K562 (cell line): ENCODE results near the gene MYO3B. TPM values are rescaled to one million over a fixed set of nuclear protein-coding genes. Genes with fewer than 3 reads are reported as not detected.

Experiments
- ATAC-seq: fragments of 200-7000 bp; cut with Tn5 transposase; 3 replicates; pipeline ENCODE4 v1.9.1; 2020; ENCODE audit warnings: moderate library complexity
- BruUV-seq: library from RNA; stranded (reverse); fragments of 400-500 nt; replicated peaks from 2 replicates; lab custom pipeline; 2021; lab: Mats Ljungman, UMichigan
- CTCF ChIA-PET: fragments of 300-600 bp; formaldehyde crosslinking; extraction: SDS; loops from one replicate; lab custom pipeline; 2021; ENCODE audit warnings: low intra/inter-chr PET ratio; lab: Yijun Ruan, JAX
- POLR2A ChIA-PET: fragments of 300-600, 350-650 bp; sonication (Branson Sonifier 250); formaldehyde crosslinking; extraction: SDS; loops from one replicate; lab custom pipeline; 2021; ENCODE audit warnings: antibody characterized with exemption, inconsistent platforms; lab: Yijun Ruan, JAX
- DNase-seq, 4 experiments: peaks; one replicate each; pipeline versions ENCODE4 v3.0.0 to v3.0.0-alpha.2; 2011 to 2018; ENCODE audit warnings: low spot score in 3 of 4, mixed read lengths in 3 of 4; ENCODE audit errors: extremely low read depth in 1 of 4
- FAIRE-seq: peaks from 2 replicates; lab custom pipeline; 2011; peaks lifted over from hg19 to GRCh38; lab: Jason Lieb, UNC
- H2AFZ ChIP-seq: 2 replicates; pipeline ENCODE4 v1.6.0; 2011; ENCODE audit warnings: low read depth, low read length, control low read depth, inconsistent platforms
- H3K27ac ChIP-seq: fragments of 200-600 bp; 3 replicates; pipeline ENCODE4 v1.8.0; 2011; ENCODE audit warnings: low read depth, mild to moderate bottlenecking, control low read depth, inconsistent platforms, low read length, moderate library complexity, mixed read lengths; ENCODE audit errors: extremely low read depth
- H3K27me3 ChIP-seq, 2 experiments: fragments of 300-600 bp in 1 of 2; 2 replicates in 1 of 2; 3 replicates in 1 of 2; pipeline versions ENCODE4 v1.6.0 to v1.8.0; 2011; ENCODE audit warnings: inconsistent platforms in 2 of 2, low read length in 2 of 2, mild to moderate bottlenecking in 1 of 2, mixed read lengths in 1 of 2, moderate library complexity in 1 of 2; ENCODE audit not compliant: control insufficient read depth in 2 of 2, insufficient read depth in 2 of 2
- H3K36me3 ChIP-seq: fragments of 300-600 bp; 3 replicates; pipeline ENCODE4 v1.8.0; 2011; ENCODE audit warnings: mild to moderate bottlenecking, low read length, inconsistent platforms; ENCODE audit not compliant: control insufficient read depth, insufficient read depth
- H3K4me1 ChIP-seq, 2 experiments: fragments of 200-600 bp in 1 of 2; replicated peaks in 1 of 2; 2 replicates in 1 of 2; 3 replicates in 1 of 2; pipeline versions ENCODE4 v1.5.1 to v1.8.0; 2011; ENCODE audit warnings: inconsistent platforms in 2 of 2, low read length in 2 of 2, mild to moderate bottlenecking in 1 of 2, mixed read lengths in 1 of 2, moderate library complexity in 1 of 2; ENCODE audit not compliant: control insufficient read depth in 2 of 2, insufficient read depth in 2 of 2
- H3K4me2 ChIP-seq: 2 replicates; pipeline ENCODE4 v1.6.1; 2011; ENCODE audit warnings: low read length, control low read depth, inconsistent platforms, mixed read lengths; ENCODE audit not compliant: insufficient read depth
- H3K4me3 ChIP-seq: fragments of 200-600 bp; sonication (generic), shearing (Covaris generic); 2 replicates; pipeline ENCODE4 v1.5.1; 2016; ENCODE audit warnings: control low read depth, inconsistent platforms
- H3K79me2 ChIP-seq: fragments of 200-600 bp; 3 replicates; pipeline ENCODE4 v1.8.0; 2011; ENCODE audit warnings: low read length, inconsistent platforms; ENCODE audit not compliant: control insufficient read depth, insufficient read depth
- H3K9ac ChIP-seq, 2 experiments: 2 replicates each; pipeline versions ENCODE4 v1.6.0 to v1.6.1; 2011; ENCODE audit warnings: low read depth in 2 of 2, low read length in 2 of 2, control low read depth in 1 of 2, inconsistent platforms in 1 of 2, mild to moderate bottlenecking in 1 of 2, mixed read lengths in 1 of 2; ENCODE audit not compliant: insufficient read depth in 1 of 2
- H3K9me1 ChIP-seq: one replicate; pipeline ENCODE4 v1.6.0; 2011; ENCODE audit warnings: inconsistent platforms, mild to moderate bottlenecking, low read length, moderate library complexity; ENCODE audit not compliant: control insufficient read depth, insufficient read depth
- H3K9me3 ChIP-seq: replicated peaks from 2 replicates; pipeline ENCODE4 v1.5.1; 2011; ENCODE audit warnings: low read depth, low read length, inconsistent platforms; ENCODE audit not compliant: control insufficient read depth, insufficient read depth
- H4K20me1 ChIP-seq: replicated peaks from 2 replicates; pipeline ENCODE4 v1.6.1; 2011; ENCODE audit warnings: low read length, inconsistent platforms, mixed read lengths; ENCODE audit not compliant: control insufficient read depth, insufficient read depth
- HMG20A ChIP-seq: fragments of 450-650 bp; formaldehyde crosslinking; conservative IDR thresholded peaks from 2 replicates; pipeline ENCODE4 v1.4.0; 2020; ENCODE audit warnings: mild to moderate bottlenecking, mixed read lengths
- MTA1 ChIP-seq: fragments of 450-650 bp; IDR thresholded peaks from 2 replicates; pipeline ENCODE4 v1.6.1; 2017; ENCODE audit warnings: borderline replicate concordance
- NELFE ChIP-seq: IDR thresholded peaks from 2 replicates; pipeline ENCODE4 v1.6.1; 2011; ENCODE audit warnings: mild to moderate bottlenecking; ENCODE audit not compliant: insufficient read depth, insufficient read length
- NFE2L1 ChIP-seq: fragments of 450-650 bp; IDR thresholded peaks from 2 replicates; pipeline ENCODE4 v1.6.1; 2016; ENCODE audit warnings: missing genetic modification characterization, low read depth, mild to moderate bottlenecking, missing compliant biosample characterization, moderate library complexity, borderline replicate concordance
- RBM34 ChIP-seq: fragments of 200-400 bp; formaldehyde crosslinking; IDR thresholded peaks from 2 replicates; pipeline ENCODE4 v1.6.1; 2018; ENCODE audit warnings: low read length, borderline replicate concordance; ENCODE audit not compliant: insufficient read depth
- ZFP30 ChIP-seq: fragments of 250-450 bp; sonication (Bioruptor Pico); IDR thresholded peaks from 2 replicates; pipeline ENCODE4 v1.8.0; 2022; ENCODE audit warnings: moderate library complexity, mild to moderate bottlenecking, inconsistent platforms, borderline replicate concordance
- WGBS: fragments of 100-300 bp; shearing (Covaris generic); methylation state at CpG from one replicate; pipeline ENCODE4 v1.1.6; 2016; ENCODE audit warnings: low coverage, mixed read lengths; ENCODE audit not compliant: insufficient coverage; ENCODE audit errors: missing lambda C conversion rate; 5-methylcytosine and 5-hydroxymethylcytosine counted together
- in situ Hi-C: fragments of 300-500 bp; cut with MboI; formaldehyde crosslinking; loops from 4 replicates; pipeline ENCODE4 v1.15.0; 2018; ENCODE audit warnings: inconsistent platforms, mixed read lengths
- intact Hi-C: fragments of 100-400 bp; cut with micrococcal nuclease; formaldehyde crosslinking; loops from 2 replicates; pipeline ENCODE4 v1.14.2; 2022
- polyA plus RNA-seq, 8 experiments: library from polyadenylated mRNA; depleted of rRNA in 4 of 8; stranded (reverse) in 5 of 8; unstranded in 3 of 8; fragments of >200 nt; fragmentation: Nextera tagmentation in 2 of 8; fragmentation: Illumina TruSeq in 1 of 8; extraction: Ambion mirVana in 2 of 8; extraction: Trizol in 1 of 8; gene quantifications; 2 replicates each; pipeline versions ENCODE4 v1.2.1 to v1.2.3, GENCODE V29; 2011 to 2014; ENCODE audit warnings: inconsistent platforms in 1 of 8, missing spikeins in 1 of 8
- total RNA-seq, 7 experiments: library from RNA; depleted of rRNA in 6 of 7; stranded (reverse); fragments of >200 nt in 6 of 7; fragmentation: Illumina TruSeq in 2 of 7; extraction: Trizol in 2 of 7; gene quantifications; 2 replicates each; pipeline versions ENCODE4 v1.2.1 to v1.2.3, GENCODE V29; 2011 to 2021; ENCODE audit warnings: low replicate concordance in 1 of 7
- TF ChIP-seq, protein P1 (sequence below): fragments of 250-450 bp; sonication (Bioruptor Pico); IDR thresholded peaks from 2 replicates; pipeline ENCODE4 v1.8.0; 2021; ENCODE audit warnings: moderate library complexity, mild to moderate bottlenecking, inconsistent platforms

Gene MYO3B
- total and polyA plus RNA-seq, 9 of the 15 experiments (the other 6 are each of a cell fraction or from before 2014, with no cell fraction given) = 2.7 to 6.5 (median 3.6) TPM

DNA sequence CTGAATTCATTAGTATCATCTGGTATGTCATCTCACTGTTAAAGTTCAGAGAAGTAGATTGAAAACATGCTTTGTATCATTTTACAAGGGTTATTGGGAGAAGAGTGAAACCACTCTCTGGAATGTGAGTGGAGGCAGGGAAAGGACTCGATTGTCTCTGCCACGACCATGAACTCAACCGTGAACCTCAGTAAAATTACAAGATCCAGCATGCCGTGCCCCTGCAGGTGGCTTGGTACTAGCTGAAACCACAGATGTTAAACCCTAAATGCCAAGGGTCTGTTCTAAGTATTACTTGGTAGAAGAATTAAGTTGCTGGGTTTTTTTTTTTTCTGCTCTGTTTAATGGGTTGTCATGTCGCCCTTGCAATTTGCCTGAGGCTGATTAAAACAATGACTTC is 197.2 kb downstream of the MYO3B start:
- H3K27ac ChIP-seq = no peak overlapping the region
- H3K9ac ChIP-seq = no peak overlapping the region
- H3K4me2 ChIP-seq = no peak overlapping the region
- no peaks in the 10 kb centered on the region for H3K9me1 ChIP-seq
- TF ChIP-seq, protein P1, sequence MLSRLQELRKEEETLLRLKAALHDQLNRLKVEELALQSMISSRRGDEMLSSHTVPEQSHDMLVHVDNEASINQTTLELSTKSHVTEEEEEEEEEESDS (CRISPR knock-in tag) = no peak
- TF ChIP-seq HMG20A (CRISPR knock-in tag) = no peak
- TF ChIP-seq ZFP30 (CRISPR knock-in tag) = no peak
- no peak for TF ChIP-seq NELFE
- no peak for TF ChIP-seq RBM34
- TF ChIP-seq MTA1 = no peak
- no peak for TF ChIP-seq NFE2L1
- TF ChIP-seq, all 486 proteins: peak for 0
- H3K9me3 ChIP-seq = no peaks in the 10 kb centered on the region
- no peaks in the 10 kb centered on the region for H3K36me3 ChIP-seq
- ChIA-PET CTCF (no interaction called here), POLR2A (interaction anchor here (0.6 kb wide), 1 partner anchor 523 kb away, joined by 3 read pairs; no protein-coding TSS in a partner anchor)
- no peak overlapping the region for H3K4me3 ChIP-seq
- no peaks in the 10 kb centered on the region for H3K27me3 ChIP-seq
- in situ Hi-C loops (no loop called here), intact Hi-C loops (no loop called here)
- no peak for ATAC-seq
- no peaks in the 10 kb centered on the region for H3K79me2 ChIP-seq
- 23% methylated on average over 5 of the region's 5 CpGs for WGBS
- peak overlapping the region; percentile 16; the same call in 1 of the 2 replicates for H2AFZ ChIP-seq
- no peak for DNase-seq
- no peak for FAIRE-seq
- no peaks in the 10 kb centered on the region; a peak in 1 of 5 replicates for H3K4me1 ChIP-seq
- no TSS peak for BruUV-seq
- no peaks in the 10 kb centered on the region for H4K20me1 ChIP-seq
